Hepatocyte (in vitro differentiated cells): Measurements from ENCODE around the gene GALNT18.

ENCODE experiments used
- EZH2phosphoT487 ChIP-seq: fragments of 200-600 bp; sonication (generic); IDR thresholded peaks from one replicate; pipeline ENCODE4 v1.6.1; 2018; ENCODE audit warnings: antibody characterized with exemption, mild to moderate bottlenecking, low read depth, moderate library complexity; ENCODE audit not compliant: unreplicated experiment, severe bottlenecking
- TF ChIP-seq, protein P1 (sequence below): fragments of 200-600 bp; sonication (generic); IDR thresholded peaks from 2 replicates; pipeline ENCODE4 v1.5.1; 2016; ENCODE audit warnings: antibody characterized with exemption, mild to moderate bottlenecking; ENCODE audit not compliant: poor library complexity

DNA sequence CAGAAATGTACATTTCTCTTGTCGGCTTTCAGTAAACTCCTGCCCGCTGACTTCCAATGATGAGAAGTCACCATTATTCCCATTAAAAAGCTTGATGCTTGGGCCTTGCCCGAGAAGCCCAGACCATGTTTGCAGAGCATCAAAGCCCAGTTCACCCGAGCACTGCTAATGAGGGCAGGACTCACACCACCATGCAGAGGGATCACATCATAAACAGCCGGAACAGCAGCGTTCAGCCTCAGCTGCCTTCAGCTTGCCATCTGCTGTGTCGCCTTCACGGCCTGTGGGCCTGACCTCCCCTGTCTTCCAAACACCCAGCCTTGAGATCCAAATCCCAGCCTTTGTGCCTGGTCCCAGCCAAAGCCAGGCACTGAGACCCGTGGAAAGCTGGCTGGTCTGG lies 163.3 kb downstream of the GALNT18 start:
- TF ChIP-seq, protein P1, sequence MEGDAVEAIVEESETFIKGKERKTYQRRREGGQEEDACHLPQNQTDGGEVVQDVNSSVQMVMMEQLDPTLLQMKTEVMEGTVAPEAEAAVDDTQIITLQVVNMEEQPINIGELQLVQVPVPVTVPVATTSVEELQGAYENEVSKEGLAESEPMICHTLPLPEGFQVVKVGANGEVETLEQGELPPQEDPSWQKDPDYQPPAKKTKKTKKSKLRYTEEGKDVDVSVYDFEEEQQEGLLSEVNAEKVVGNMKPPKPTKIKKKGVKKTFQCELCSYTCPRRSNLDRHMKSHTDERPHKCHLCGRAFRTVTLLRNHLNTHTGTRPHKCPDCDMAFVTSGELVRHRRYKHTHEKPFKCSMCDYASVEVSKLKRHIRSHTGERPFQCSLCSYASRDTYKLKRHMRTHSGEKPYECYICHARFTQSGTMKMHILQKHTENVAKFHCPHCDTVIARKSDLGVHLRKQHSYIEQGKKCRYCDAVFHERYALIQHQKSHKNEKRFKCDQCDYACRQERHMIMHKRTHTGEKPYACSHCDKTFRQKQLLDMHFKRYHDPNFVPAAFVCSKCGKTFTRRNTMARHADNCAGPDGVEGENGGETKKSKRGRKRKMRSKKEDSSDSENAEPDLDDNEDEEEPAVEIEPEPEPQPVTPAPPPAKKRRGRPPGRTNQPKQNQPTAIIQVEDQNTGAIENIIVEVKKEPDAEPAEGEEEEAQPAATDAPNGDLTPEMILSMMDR, result no peak
- TF ChIP-seq EZH2phosphoT487, result no peak
